HepG2 (cell line): Measurements from ENCODE around the gene SPATA46. TPM values are rescaled to one million over a fixed set of nuclear protein-coding genes. Genes with fewer than 3 reads are reported as not detected.

Source experiments
- ATAC-seq: fragments of 200-7000 bp; cut with Tn5 transposase; 3 replicates; pipeline ENCODE4 v1.9.1; 2020; ENCODE audit warnings: mild to moderate bottlenecking, moderate library complexity
- Bru-seq: library from RNA; stranded (reverse); fragments of 400-500 nt; gene quantifications from one replicate; lab custom pipeline; 2021; lab: Mats Ljungman, UMichigan
- BruChase-seq, 2 experiments: library from RNA; stranded (reverse); fragments of 400-500 nt; gene quantifications; one replicate each; lab custom pipeline; 2021; lab: Mats Ljungman, UMichigan
- BruUV-seq: library from RNA; stranded (reverse); fragments of 400-500 nt; replicated peaks from 2 replicates; lab custom pipeline; 2021; lab: Mats Ljungman, UMichigan
- CTCF ChIA-PET: fragments of 300-600 bp; formaldehyde crosslinking; extraction: SDS; loops from one replicate; lab custom pipeline; 2021; ENCODE audit warnings: low total read pairs, inconsistent platforms, low intra/inter-chr PET ratio; lab: Yijun Ruan, JAX
- POLR2A ChIA-PET: fragments of 350-600 bp; sonication (Branson Sonifier 250); formaldehyde crosslinking; loops from one replicate; lab custom pipeline; 2020; ENCODE audit warnings: antibody characterized with exemption, inconsistent platforms; lab: Yijun Ruan, JAX
- DNase-seq: peaks from one replicate; pipeline ENCODE4 v3.0.0-alpha.2; 2015; ENCODE audit warnings: low spot score
- FAIRE-seq: peaks from 3 replicates; lab custom pipeline; 2011; peaks lifted over from hg19 to GRCh38; lab: Jason Lieb, UNC
- H2AFZ ChIP-seq: one replicate; pipeline ENCODE4 v1.6.1; 2011; ENCODE audit warnings: low read length, inconsistent platforms
- H3K27ac ChIP-seq: fragments of 300-600 bp; 3 replicates; pipeline ENCODE4 v1.8.0; 2011; ENCODE audit warnings: mixed run types, mild to moderate bottlenecking, mixed read lengths, low read length, inconsistent platforms; ENCODE audit not compliant: insufficient read depth; ENCODE audit errors: extremely low read length
- H3K27me3 ChIP-seq, 2 experiments: fragments of 200-600 bp in 1 of 2; 2 replicates in 1 of 2; 3 replicates in 1 of 2; pipeline versions ENCODE4 v1.6.0 to v1.8.0; 2011; ENCODE audit warnings: low read length in 2 of 2, mild to moderate bottlenecking in 2 of 2, moderate library complexity in 2 of 2, inconsistent platforms in 1 of 2; ENCODE audit not compliant: insufficient read depth in 2 of 2, control insufficient read depth in 1 of 2
- H3K36me3 ChIP-seq, 2 experiments: fragments of 200-600 bp in 1 of 2; replicated peaks in 1 of 2; 2 replicates in 1 of 2; 3 replicates in 1 of 2; pipeline versions ENCODE4 v1.5.1 to v1.8.0; 2011; ENCODE audit warnings: low read length in 2 of 2, inconsistent platforms in 1 of 2; ENCODE audit not compliant: insufficient read depth in 2 of 2, control insufficient read depth in 1 of 2
- H3K4me1 ChIP-seq: 2 replicates; pipeline ENCODE4 v1.5.1; 2012; ENCODE audit warnings: low read length, inconsistent platforms; ENCODE audit not compliant: insufficient read depth
- H3K4me2 ChIP-seq: 2 replicates; pipeline ENCODE4 v1.6.0; 2011; ENCODE audit warnings: low read depth, low read length, inconsistent platforms
- H3K4me3 ChIP-seq, 3 experiments: fragments of 200-600 bp in 1 of 3; sonication (generic), shearing (Covaris generic) in 1 of 3; replicated peaks in 1 of 3; 2 replicates each; pipeline ENCODE4 v1.5.1; 2011 to 2016; ENCODE audit warnings: low read length in 3 of 3, inconsistent platforms in 2 of 3, low read depth in 2 of 3, mild to moderate bottlenecking in 2 of 3, control low read depth in 1 of 3, mixed read lengths in 1 of 3; ENCODE audit not compliant: insufficient read depth in 1 of 3
- H3K79me2 ChIP-seq: one replicate; pipeline ENCODE4 v1.6.1; 2011; ENCODE audit warnings: low read length, inconsistent platforms; ENCODE audit not compliant: insufficient read depth
- H3K9ac ChIP-seq: 2 replicates; pipeline ENCODE4 v1.6.0; 2011; ENCODE audit warnings: mild to moderate bottlenecking, low read depth, low read length, inconsistent platforms; ENCODE audit not compliant: insufficient read depth
- H3K9me3 ChIP-seq: 2 replicates; pipeline ENCODE4 v1.5.1; 2012; ENCODE audit warnings: mild to moderate bottlenecking, low read length
- H4K20me1 ChIP-seq: 2 replicates; pipeline ENCODE4 v1.6.0; 2011; ENCODE audit warnings: inconsistent platforms, mild to moderate bottlenecking, low read length, moderate library complexity; ENCODE audit not compliant: insufficient read depth
- AGO1 ChIP-seq: fragments of 200-400 bp; formaldehyde crosslinking; IDR thresholded peaks from 2 replicates; pipeline ENCODE4 v1.6.1; 2017; ENCODE audit warnings: mild to moderate bottlenecking, low read depth, low read length, moderate library complexity; ENCODE audit not compliant: poor library complexity, severe bottlenecking
- ETS1 ChIP-seq: sonication (generic); formaldehyde crosslinking; IDR thresholded peaks from 2 replicates; pipeline ENCODE4 v1.4.0; 2020; ENCODE audit warnings: missing genetic modification reagents
- HOXA9 ChIP-seq: sonication (generic); formaldehyde crosslinking; IDR thresholded peaks from 2 replicates; pipeline ENCODE4 v1.8.1; 2022; ENCODE audit warnings: missing genetic modification reagents, mild to moderate bottlenecking, moderate library complexity, borderline replicate concordance
- MED1 ChIP-seq: sonication (generic); formaldehyde crosslinking; IDR thresholded peaks from 2 replicates; pipeline ENCODE4 v1.4.0; 2020; ENCODE audit warnings: missing genetic modification reagents
- MTF1 ChIP-seq: sonication (generic); formaldehyde crosslinking; IDR thresholded peaks from 2 replicates; pipeline ENCODE4 v1.5.0; 2020; ENCODE audit warnings: missing genetic modification reagents
- NFYC ChIP-seq: IDR thresholded peaks from 2 replicates; pipeline ENCODE4 v1.6.1; 2016; ENCODE audit warnings: missing genetic modification reagents, missing compliant biosample characterization
- REL ChIP-seq: sonication (generic); formaldehyde crosslinking; conservative IDR thresholded peaks from 2 replicates; pipeline ENCODE4 v1.8.0; 2022; ENCODE audit warnings: mild to moderate bottlenecking, missing genetic modification reagents, moderate library complexity
- SP140L ChIP-seq: sonication (generic); formaldehyde crosslinking; IDR thresholded peaks from 2 replicates; pipeline ENCODE4 v1.4.0; 2020; ENCODE audit warnings: missing genetic modification reagents, borderline replicate concordance
- SUZ12 ChIP-seq: fragments of 150-350 bp; IDR thresholded peaks from 2 replicates; pipeline ENCODE4 v1.6.1; 2014; ENCODE audit warnings: low read depth, low read length
- THYN1 ChIP-seq: sonication (generic); formaldehyde crosslinking; IDR thresholded peaks from 2 replicates; pipeline ENCODE4 v1.8.1; 2023; ENCODE audit warnings: low read depth, mild to moderate bottlenecking, moderate library complexity, missing genetic modification reagents, borderline replicate concordance
- ZNF138 ChIP-seq: sonication (generic); formaldehyde crosslinking; IDR thresholded peaks from 2 replicates; pipeline ENCODE4 v1.5.0; 2020; ENCODE audit warnings: mild to moderate bottlenecking, low read depth, missing genetic modification reagents
- ZNF468 ChIP-seq: sonication (generic); formaldehyde crosslinking; IDR thresholded peaks from 2 replicates; pipeline ENCODE4 v1.8.0; 2022; ENCODE audit warnings: mild to moderate bottlenecking, moderate library complexity, missing genetic modification reagents
- ZNF569 ChIP-seq: sonication (generic); formaldehyde crosslinking; IDR thresholded peaks from 2 replicates; pipeline ENCODE4 v1.5.0; 2020; ENCODE audit warnings: mild to moderate bottlenecking, missing genetic modification reagents, moderate library complexity, borderline replicate concordance
- ZNF570 ChIP-seq: sonication (generic); formaldehyde crosslinking; IDR thresholded peaks from 2 replicates; pipeline ENCODE4 v1.4.0; 2020; ENCODE audit warnings: mild to moderate bottlenecking, missing genetic modification reagents, borderline replicate concordance
- ZNF574 ChIP-seq: sonication (generic); formaldehyde crosslinking; IDR thresholded peaks from 2 replicates; pipeline ENCODE4 v1.4.0; 2020; ENCODE audit warnings: missing genetic modification reagents
- WGBS: methylation state at CpG from one replicate; pipeline ENCODE4 v1.1.6; 2017; ENCODE audit warnings: low lambda C conversion rate; 5-methylcytosine and 5-hydroxymethylcytosine counted together
- in situ Hi-C: cut with HindIII; loops from 2 replicates; pipeline ENCODE4 v1.10.0; 2017; ENCODE audit warnings: low pct_unique_long_range_greater_than_20kb; ENCODE audit not compliant: extremely low pct_ligation_motif_present
- intact Hi-C: fragments of 100-400 bp; cut with micrococcal nuclease; formaldehyde crosslinking; loops from one replicate; pipeline ENCODE4 v1.10.0; 2022; ENCODE audit not compliant: unreplicated experiment
- long read RNA-seq, 2 experiments: library from RNA in 1 of 2; library from polyadenylated mRNA in 1 of 2; stranded (forward) in 1 of 2; unstranded in 1 of 2; transcript quantifications; one replicate each; pipeline ENCODE4 v2.0.0, GENCODE V29; 2019 to 2022
- polyA minus RNA-seq, 3 experiments: library from RNA; depleted of rRNA, polyadenylated mRNA; stranded (reverse); fragments of >200 nt; gene quantifications; 2 replicates each; pipeline ENCODE4 v1.2.3, GENCODE V29; 2011; ENCODE audit warnings: low replicate concordance in 1 of 3
- polyA plus RNA-seq, 8 experiments: library from polyadenylated mRNA; depleted of rRNA in 3 of 8; stranded (reverse) in 7 of 8; unstranded in 1 of 8; fragments of >200 nt; fragmentation: Illumina TruSeq in 4 of 8; extraction: Trizol in 4 of 8; gene quantifications; 2 replicates each; pipeline versions ENCODE4 v1.2.1 to v1.2.3, GENCODE V29; 2011 to 2016; ENCODE audit warnings: low read depth in 4 of 8, missing spikeins in 1 of 8, mixed read lengths in 1 of 8; ENCODE audit not compliant: insufficient read depth in 1 of 8
- total RNA-seq, 5 experiments: library from RNA; depleted of rRNA; stranded (reverse); fragments of >200 nt; fragmentation: Illumina TruSeq; extraction: Trizol; gene quantifications; 2 replicates each; pipeline ENCODE4 v1.2.3, GENCODE V29; 2016; ENCODE audit warnings: low read depth in 1 of 5

The SPATA46 gene
- not detected in 2 replicates for total RNA-seq (2016; rRNA removed; fragmentation: Illumina TruSeq; extraction: Trizol)
- total RNA-seq (2016; cell fraction: cytosol; rRNA removed; fragmentation: Illumina TruSeq; extraction: Trizol; ENCODE audit: low read depth) = not detected in 2 replicates
- total RNA-seq (2016; cell fraction: insoluble cytoplasmic fraction; rRNA removed; fragmentation: Illumina TruSeq; extraction: Trizol) = not detected in 2 replicates
- total RNA-seq (2016; cell fraction: membrane; rRNA removed; fragmentation: Illumina TruSeq; extraction: Trizol) = not detected in 2 replicates
- not detected in 2 replicates for total RNA-seq (2016; cell fraction: nucleus; rRNA removed; fragmentation: Illumina TruSeq; extraction: Trizol)
- not detected in 2 replicates for polyA plus RNA-seq (2011; rRNA removed)
- polyA plus RNA-seq (2011; cell fraction: cytosol; rRNA removed) = not detected in 2 replicates
- not detected in 2 replicates for polyA plus RNA-seq (2011; cell fraction: nucleus; rRNA removed)
- 0.44 and 0.48 TPM in 2 replicates for polyA plus RNA-seq (2012)
- polyA plus RNA-seq (2016; cell fraction: cytosol; fragmentation: Illumina TruSeq; extraction: Trizol; ENCODE audit: low read depth) = not detected in 2 replicates
- polyA plus RNA-seq (2016; cell fraction: insoluble cytoplasmic fraction; fragmentation: Illumina TruSeq; extraction: Trizol; ENCODE audit: low read depth) = not detected in 2 replicates
- polyA plus RNA-seq (2016; cell fraction: membrane; fragmentation: Illumina TruSeq; extraction: Trizol; ENCODE audit: low read depth) = not detected in 2 replicates
- not detected in 2 replicates for polyA plus RNA-seq (2016; cell fraction: nucleus; fragmentation: Illumina TruSeq; extraction: Trizol; ENCODE audit: insufficient read depth, low read depth)
- not detected in 2 replicates for polyA minus RNA-seq (2011; rRNA and poly(A)+ RNA removed; ENCODE audit: low replicate concordance)
- not detected in 2 replicates for polyA minus RNA-seq (2011; cell fraction: cytosol; rRNA and poly(A)+ RNA removed)
- not detected in 2 replicates for polyA minus RNA-seq (2011; cell fraction: nucleus; rRNA and poly(A)+ RNA removed)
- Bru-seq, nascent RNA = not detected
- BruChase-seq, experiment 1, labeled RNA remaining after a 6-hour chase = not detected
- not detected for BruChase-seq, experiment 2, labeled RNA remaining after a 2-hour chase
- long read RNA-seq, experiment 1 = 0 reads
- long read RNA-seq, experiment 2 = 0 reads

- Histone ChIP-seq H3K4me2 (no peak within 1 kb of the TSS), H3K27me3 (no peaks in the 10 kb centered on the region), H3K36me3 (0 out of 5 replicates have a peak, but pooled peaks cover 0 to 1% of the 10 kb centered on the region in 2 experiments), H4K20me1 (no peaks in the 10 kb centered on the region), H3K9ac (no peak within 1 kb of the TSS), H3K4me3 (no peak within 1 kb of the TSS), H3K79me2 (no peaks in the 10 kb centered on the region), H3K27ac (no peak within 1 kb of the TSS), H2AFZ (no peak within 1 kb of the TSS), H3K4me1 (peaks cover 10% of the 10 kb centered on the region), H3K9me3 (no peaks in the 10 kb centered on the region)
- no peak for FAIRE-seq
- WGBS = 94% methylated on average over 5 of the region's 5 CpGs
- CTCF ChIA-PET = no interaction called here
- ATAC-seq = no peak
- no TSS peak for BruUV-seq
- intact Hi-C loops (no loop called here), in situ Hi-C loops (no loop called here)
- POLR2A ChIA-PET = no interaction called here
- DNase-seq = no peak
- TF ChIP-seq ZNF569 = no peak
- no peak for TF ChIP-seq REL
- TF ChIP-seq ETS1 (CRISPR knock-in tag) = no peak
- no peak for TF ChIP-seq ZNF570 (CRISPR knock-in tag)
- TF ChIP-seq NFYC = no peak
- no peak for TF ChIP-seq SP140L (CRISPR knock-in tag)
- TF ChIP-seq ZNF468 (CRISPR knock-in tag) = no peak
- TF ChIP-seq ZNF574 = no peak
- no peak for TF ChIP-seq SUZ12
- no peak for TF ChIP-seq MTF1
- TF ChIP-seq HOXA9 (CRISPR knock-in tag) = no peak
- no peak for TF ChIP-seq THYN1 (CRISPR knock-in tag)
- TF ChIP-seq MED1 (CRISPR knock-in tag) = no peak
- TF ChIP-seq AGO1 = no peak
- TF ChIP-seq ZNF138 (CRISPR knock-in tag) = no peak
Observed at GRCh38 chr1:162376691-162377090, at the start of gene SPATA46. Gene SPATA46, minus strand, starts transcription at chr1:162376854. Its CDS starts 64 bp downstream, at chr1:162376790.
